ENCODE results near the gene GPR45. TPM values are rescaled to one million over a fixed set of nuclear protein-coding genes. Genes with fewer than 3 reads are reported as not detected.

GPR45 gene
- total and polyA plus RNA-seq, 10 of the 15 experiments (the other 5 are each of a cell fraction or from before 2014, with no cell fraction given) = not detected

DNA sequence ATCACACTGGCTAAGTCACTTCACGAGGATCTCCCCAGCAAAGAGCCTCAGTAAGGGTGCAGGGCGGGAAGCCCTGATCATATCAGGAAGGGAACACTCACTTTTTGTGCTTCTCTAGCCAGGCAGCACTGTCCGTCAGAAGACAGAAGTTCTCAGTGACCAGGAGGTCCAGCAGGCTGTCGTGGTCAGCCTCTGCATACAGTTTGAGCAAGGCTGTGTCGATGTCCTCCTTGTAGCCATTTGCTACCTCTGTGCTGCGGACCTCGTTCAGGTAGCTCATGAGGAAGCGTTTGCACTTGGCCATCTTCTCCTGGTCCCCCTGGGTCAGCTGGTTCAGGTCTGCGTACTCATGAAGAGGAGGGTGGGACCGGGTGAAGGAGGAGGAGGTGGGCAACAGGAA lies 38.7 kb downstream of the GPR45 start:
- intact Hi-C loops (cut with micrococcal nuclease; ENCODE audit: unreplicated experiment) = no loop called here

More for the DNA sequence above, 38.7 kb downstream of the GPR45 start:
- no peak overlapping the region for H3K9ac ChIP-seq (ENCODE audit: control insufficient read depth, insufficient read depth, low read length)
- no peaks in the 10 kb centered on the region for H3K79me2 ChIP-seq (ENCODE audit: control insufficient read depth, insufficient read depth, low read length)
- ATAC-seq (no peak), FAIRE-seq (no peak), DNase-seq (ENCODE audit: low read depth, low spot score) (no peak)
- CTCF ChIA-PET = interaction anchor here (1.6 kb wide), 1 partner anchor 8 kb away, joined by 6 read pairs; no protein-coding TSS in a partner anchor
- no peak overlapping the region for H2AFZ ChIP-seq (ENCODE audit: control insufficient read depth, low read depth, low read length)
- peaks cover 27 to 50% of the 10 kb centered on the region in 2 experiments for H3K36me3 ChIP-seq (ENCODE audit: control insufficient read depth in 2 of 2, insufficient read depth in 2 of 2, low read length in 1 of 2)
- H4K20me1 ChIP-seq (ENCODE audit: control insufficient read depth, insufficient read depth) = no peaks in the 10 kb centered on the region
- no TSS peak for BruUV-seq (replicated peaks)
- POLR2A ChIA-PET = no interaction called here
- H3K4me2 ChIP-seq (ENCODE audit: control insufficient read depth, insufficient read depth) = no peak overlapping the region
- TF ChIP-seq WRNIP1 (IDR thresholded peaks at IDR 0.05; ENCODE audit: borderline replicate concordance, low read depth, low read length) = no peak
- TF ChIP-seq ZNF217 (IDR thresholded peaks at IDR 0.05) = no peak
- TF ChIP-seq, protein P1, sequence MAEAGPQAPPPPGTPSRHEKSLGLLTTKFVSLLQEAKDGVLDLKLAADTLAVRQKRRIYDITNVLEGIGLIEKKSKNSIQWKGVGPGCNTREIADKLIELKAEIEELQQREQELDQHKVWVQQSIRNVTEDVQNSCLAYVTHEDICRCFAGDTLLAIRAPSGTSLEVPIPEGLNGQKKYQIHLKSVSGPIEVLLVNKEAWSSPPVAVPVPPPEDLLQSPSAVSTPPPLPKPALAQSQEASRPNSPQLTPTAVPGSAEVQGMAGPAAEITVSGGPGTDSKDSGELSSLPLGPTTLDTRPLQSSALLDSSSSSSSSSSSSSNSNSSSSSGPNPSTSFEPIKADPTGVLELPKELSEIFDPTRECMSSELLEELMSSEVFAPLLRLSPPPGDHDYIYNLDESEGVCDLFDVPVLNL (IDR thresholded peaks at IDR 0.05; ENCODE audit: low read depth, low read length) = no peak
- TF ChIP-seq, protein P2, sequence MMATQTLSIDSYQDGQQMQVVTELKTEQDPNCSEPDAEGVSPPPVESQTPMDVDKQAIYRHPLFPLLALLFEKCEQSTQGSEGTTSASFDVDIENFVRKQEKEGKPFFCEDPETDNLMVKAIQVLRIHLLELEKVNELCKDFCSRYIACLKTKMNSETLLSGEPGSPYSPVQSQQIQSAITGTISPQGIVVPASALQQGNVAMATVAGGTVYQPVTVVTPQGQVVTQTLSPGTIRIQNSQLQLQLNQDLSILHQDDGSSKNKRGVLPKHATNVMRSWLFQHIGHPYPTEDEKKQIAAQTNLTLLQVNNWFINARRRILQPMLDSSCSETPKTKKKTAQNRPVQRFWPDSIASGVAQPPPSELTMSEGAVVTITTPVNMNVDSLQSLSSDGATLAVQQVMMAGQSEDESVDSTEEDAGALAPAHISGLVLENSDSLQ (IDR thresholded peaks at IDR 0.05) = no peak
- TF ChIP-seq HCFC1 (IDR thresholded peaks at IDR 0.05; ENCODE audit: low read length) = no peak
- TF ChIP-seq NRF1 (conservative IDR thresholded peaks at IDR 0.05; ENCODE audit: low read depth, low read length) = no peak
- TF ChIP-seq SP1 (IDR thresholded peaks at IDR 0.05; ENCODE audit: low read depth, low read length) = no peak
- TF ChIP-seq KLF5 (IDR thresholded peaks at IDR 0.05; ENCODE audit: partially characterized antibody) = no peak
- H3K4me1 ChIP-seq (ENCODE audit: control insufficient read depth, insufficient read depth, low read length) = no peaks in the 10 kb centered on the region
- H3K9me3 ChIP-seq (replicated peaks; ENCODE audit: control insufficient read depth, insufficient read depth, low read length) = no peaks in the 10 kb centered on the region
- no peaks in the 10 kb centered on the region for H3K27me3 ChIP-seq (replicated peaks in 1 of 2; ENCODE audit: control insufficient read depth in 2 of 2, insufficient read depth in 2 of 2, low read length in 1 of 2)
- in situ Hi-C loops (cut with MboI) = no loop called here
- RAD21 ChIA-PET (ENCODE audit: unreplicated experiment) = no interaction called here
- no peak overlapping the region for H3K4me3 ChIP-seq
- 90% methylated on average over 10 of the region's 10 CpGs for WGBS (ENCODE audit: insufficient coverage, insufficient replicate concordance, low lambda C conversion rate, missing lambda C conversion rate)
- no peak overlapping the region for H3K27ac ChIP-seq (ENCODE audit: control insufficient read depth, insufficient read depth)
- SMC1A ChIA-PET (ENCODE audit: uncharacterized antibody, unreplicated experiment) = no interaction called here

Measured in GM12878 (cell line).